CD14-positive monocyte (primary cell): ENCODE results near the gene PLEKHM2. TPM values are rescaled to one million over a fixed set of nuclear protein-coding genes. Genes with fewer than 3 reads are reported as not detected.

Source experiments
- DNase-seq, 3 donors: peaks; one replicate each; pipeline ENCODE4 v3.0.0-alpha.2; 2011 to 2022
- H2AFZ ChIP-seq: 2 replicates; pipeline ENCODE4 v1.6.0; 2012; ENCODE audit warnings: mild to moderate bottlenecking, low read depth, low read length, inconsistent platforms; ENCODE audit not compliant: insufficient read depth, poor library complexity, severe bottlenecking
- H3K27ac ChIP-seq, 2 donors: 1 replicate in 1 of 2; 2 replicates in 1 of 2; pipeline ENCODE4 v1.5.1; 2012 to 2013; ENCODE audit warnings: low read length in 2 of 2, control low read depth in 1 of 2, inconsistent platforms in 1 of 2, low read depth in 1 of 2, mild to moderate bottlenecking in 1 of 2
- H3K27me3 ChIP-seq, 2 donors: one replicate each; pipeline versions ENCODE4 v1.6.0 to v1.6.1; 2011 to 2013; ENCODE audit warnings: low read length in 2 of 2; ENCODE audit not compliant: control insufficient read depth in 2 of 2, insufficient read depth in 2 of 2
- H3K36me3 ChIP-seq, 2 donors: replicated peaks in 1 of 2; 1 replicate in 1 of 2; 2 replicates in 1 of 2; pipeline versions ENCODE4 v1.5.1 to v1.6.1; 2012 to 2013; ENCODE audit warnings: low read length in 2 of 2, control low read depth in 1 of 2, inconsistent platforms in 1 of 2, mild to moderate bottlenecking in 1 of 2; ENCODE audit not compliant: insufficient read depth in 2 of 2, control insufficient read depth in 1 of 2
- H3K4me1 ChIP-seq, 2 donors: 1 replicate in 1 of 2; 2 replicates in 1 of 2; pipeline versions ENCODE4 v1.5.1 to v1.6.1; 2012 to 2013; ENCODE audit warnings: low read length in 2 of 2, control low read depth in 1 of 2, inconsistent platforms in 1 of 2, mild to moderate bottlenecking in 1 of 2, moderate library complexity in 1 of 2; ENCODE audit not compliant: insufficient read depth in 2 of 2, control insufficient read depth in 1 of 2
- H3K4me2 ChIP-seq: replicated peaks from 2 replicates; pipeline ENCODE3; 2012; ENCODE audit warnings: low read length, moderate library complexity, mild to moderate bottlenecking; ENCODE audit not compliant: poor library complexity, severe bottlenecking; ENCODE audit errors: extremely low read depth
- H3K4me3 ChIP-seq, 3 experiments: fragments of 200-600 bp in 1 of 3; sonication (generic) in 1 of 3; replicated peaks in 1 of 3; 1 replicate in 2 of 3; 2 replicates in 1 of 3; pipeline ENCODE4 v1.5.1; 2011 to 2013; ENCODE audit warnings: low read length in 3 of 3, mild to moderate bottlenecking in 3 of 3, control low read depth in 2 of 3, low read depth in 2 of 3, inconsistent platforms in 1 of 3, moderate library complexity in 1 of 3
- H3K79me2 ChIP-seq: 2 replicates; pipeline ENCODE4 v1.6.0; 2012; ENCODE audit warnings: mild to moderate bottlenecking, control low read depth, inconsistent platforms, low read length, moderate library complexity; ENCODE audit not compliant: insufficient read depth
- H3K9ac ChIP-seq: 2 replicates; pipeline ENCODE4 v1.6.0; 2017; ENCODE audit warnings: low read length, mild to moderate bottlenecking; ENCODE audit not compliant: insufficient read depth, poor library complexity, severe bottlenecking
- H3K9me3 ChIP-seq, 2 donors: replicated peaks in 1 of 2; 1 replicate in 1 of 2; 2 replicates in 1 of 2; pipeline versions ENCODE4 v1.5.1 to v1.6.1; 2012 to 2013; ENCODE audit warnings: low read length in 2 of 2, control low read depth in 1 of 2; ENCODE audit not compliant: control insufficient read depth in 1 of 2, insufficient read depth in 1 of 2
- H4K20me1 ChIP-seq: 2 replicates; pipeline ENCODE4 v1.6.0; 2012; ENCODE audit warnings: mild to moderate bottlenecking, low read length, control low read depth, moderate library complexity; ENCODE audit not compliant: insufficient read depth
- H3K27ac Mint-ChIP-seq, 7 donors: one replicate each; pipeline ENCODE4 v1.8.0; 2020; ENCODE audit warnings: mild to moderate bottlenecking in 7 of 7, mixed read lengths in 7 of 7, moderate library complexity in 6 of 7, inconsistent platforms in 2 of 7
- H3K27me3 Mint-ChIP-seq, 3 donors: one replicate each; pipeline ENCODE4 v1.8.0; 2021 to 2022; ENCODE audit warnings: low read depth in 3 of 3, mild to moderate bottlenecking in 3 of 3, mixed read lengths in 3 of 3, moderate library complexity in 3 of 3, inconsistent platforms in 1 of 3
- H3K36me3 Mint-ChIP-seq, 2 donors: one replicate each; pipeline ENCODE4 v1.8.0; 2020; ENCODE audit warnings: mixed read lengths in 2 of 2, inconsistent platforms in 1 of 2, mild to moderate bottlenecking in 1 of 2
- H3K4me1 Mint-ChIP-seq: one replicate; pipeline ENCODE4 v1.8.0; 2020; ENCODE audit warnings: mild to moderate bottlenecking, mixed read lengths
- H3K4me3 Mint-ChIP-seq, 2 donors: one replicate each; pipeline ENCODE4 v1.8.0; 2020; ENCODE audit warnings: mild to moderate bottlenecking in 2 of 2, mixed read lengths in 2 of 2, moderate library complexity in 1 of 2
- H3K9me3 Mint-ChIP-seq, 7 donors: one replicate each; pipeline ENCODE4 v1.8.0; 2020 to 2022; ENCODE audit warnings: mixed read lengths in 7 of 7, mild to moderate bottlenecking in 6 of 7, moderate library complexity in 6 of 7, inconsistent platforms in 2 of 7
- CTCF ChIP-seq: fragments of 200-600 bp; IDR thresholded peaks from one replicate; pipeline ENCODE4 v1.8.0; 2022; ENCODE audit warnings: antibody characterized with exemption, mild to moderate bottlenecking
- WGBS: methylation state at CpG from one replicate; pipeline ENCODE4 v1.1.5; 2013; ENCODE audit warnings: missing lambda C conversion rate; ENCODE audit not compliant: insufficient coverage; 5-methylcytosine and 5-hydroxymethylcytosine counted together
- intact Hi-C, 2 donors: fragments of 100-400 bp; cut with micrococcal nuclease; formaldehyde crosslinking; loops; one replicate each; pipeline versions ENCODE4 v1.15.0 to v1.15.1; 2023
- polyA plus RNA-seq, 3 donors: library from polyadenylated mRNA; depleted of rRNA in 1 of 3; unstranded in 2 of 3; stranded (reverse) in 1 of 3; fragments of 300-500 nt in 2 of 3; fragments of >200 nt in 1 of 3; fragmentation: Illumina TruSeq in 2 of 3; gene quantifications; 1 replicate in 2 of 3; 2 replicates in 1 of 3; pipeline ENCODE4 v1.2.3, GENCODE V29; 2012 to 2021

PLEKHM2 gene
- polyA plus RNA-seq, 3 donors = 4.0 to 79.3 (median 5.8) TPM

- Histone ChIP-seq H3K9ac (no peak overlapping the region), H3K9me3 (no peaks in the 10 kb centered on the region), H3K27ac (peak overlapping the region; percentile 76 to 79), H3K4me1 (peaks cover 46 to 50% of the 10 kb centered on the region in 2 donors), H3K79me2 (peaks cover 20% of the 10 kb centered on the region), H3K27me3 (no peaks in the 10 kb centered on the region), H3K4me3 (no peak overlapping the region), H2AFZ (no peak overlapping the region), H3K4me2 (no peak overlapping the region), H4K20me1 (peaks cover 10% of the 10 kb centered on the region), H3K36me3 (no peaks in the 10 kb centered on the region)
- Mint-ChIP-seq H3K27ac (peak overlapping the region; percentile 89 to 95 (median 93)), H3K4me1 (peaks cover 55% of the 10 kb centered on the region), H3K36me3 (no peaks in the 10 kb centered on the region), H3K27me3 (peaks cover 0 to 5% (median 1%) of the 10 kb centered on the region in 3 donors), H3K4me3 (no peak overlapping the region), H3K9me3 (peaks cover 0 to 7% (median 0%) of the 10 kb centered on the region in 7 donors)
- intact Hi-C loops = loop anchor here (5.0 kb wide), 1 partner anchor 63 kb away; the partner anchor contains the start of gene DDI2 (in 2 of the 2)
- TF ChIP-seq CTCF = no peak
- DNase-seq = peak; percentile 78 to 94 (median 82)
- no CpG with 5 or more reads among the region's 7 CpGs for WGBS
Measured at GRCh38 chr1:15680561-15681348, 3.4 kb upstream of the PLEKHM2 start.

- TF ChIP-seq CTCF = no peak
- Histone ChIP-seq H4K20me1 (peaks cover 18% of the 10 kb centered on the region), H3K79me2 (peaks cover 29% of the 10 kb centered on the region), H3K4me3 (no peak overlapping the region), H3K4me2 (no peak overlapping the region), H3K27me3 (no peaks in the 10 kb centered on the region), H3K9ac (no peak overlapping the region), H3K4me1 (peaks cover 54 to 56% of the 10 kb centered on the region in 2 donors), H3K9me3 (no peaks in the 10 kb centered on the region), H3K27ac (peak overlapping the region; percentile 76 to 79), H2AFZ (no peak overlapping the region), H3K36me3 (no peaks in the 10 kb centered on the region)
- Mint-ChIP-seq H3K4me1 (peaks cover 58% of the 10 kb centered on the region), H3K9me3 (peaks cover 0 to 7% (median 0%) of the 10 kb centered on the region in 7 donors), H3K4me3 (no peak overlapping the region), H3K36me3 (peaks cover 0 to under 1% of the 10 kb centered on the region in 2 donors), H3K27me3 (peaks cover 0 to 5% (median 1%) of the 10 kb centered on the region in 3 donors), H3K27ac (peak overlapping the region; percentile 89 to 95 (median 93))
- WGBS = 100% methylated on average over 7 of the region's 12 CpGs
- DNase-seq = no peak
- intact Hi-C loops = loop anchor here (5.0 kb wide), 1 partner anchor 64 kb away; the partner anchor contains the start of gene DDI2 (in 2 of the 2)
Measured at GRCh38 chr1:15681349-15682292, 2.5 kb upstream of the PLEKHM2 start.
